Panc1 (cell line): ENCODE results near the gene BPIFA1. TPM values are rescaled to one million over a fixed set of nuclear protein-coding genes. Genes with fewer than 3 reads are reported as not detected.

Experiments
- ATAC-seq: fragments of 200-7000 bp; cut with Tn5 transposase; 2 replicates; pipeline ENCODE4 v1.9.1; 2020; ENCODE audit warnings: mild to moderate bottlenecking, moderate library complexity
- BruUV-seq: library from RNA; stranded (reverse); fragments of 400-500 nt; replicated peaks from 2 replicates; lab custom pipeline; 2021; lab: Mats Ljungman, UMichigan
- CTCF ChIA-PET: fragments of 300-600 bp; sonication (Branson Sonifier 250); formaldehyde crosslinking; loops from one replicate; lab custom pipeline; 2022; ENCODE audit warnings: antibody characterized with exemption; lab: Charles Lee
- POLR2A ChIA-PET: fragments of 300-600 bp; sonication (Branson Sonifier 250); formaldehyde crosslinking; loops from one replicate; lab custom pipeline; 2022; ENCODE audit warnings: antibody characterized with exemption; lab: Charles Lee
- DNase-seq: peaks from one replicate; pipeline ENCODE4 v3.0.0-alpha.2; 2010; ENCODE audit warnings: low read depth, low spot score
- H3K27ac ChIP-seq: 2 replicates; pipeline ENCODE4 v1.5.1; 2011; ENCODE audit warnings: mild to moderate bottlenecking, low read length, inconsistent platforms
- H3K27me3 ChIP-seq: fragments of 200-500 bp; sonication (Bioruptor generic); 2 replicates; pipeline ENCODE4 v1.6.0; 2014; ENCODE audit warnings: low read length, inconsistent platforms; ENCODE audit not compliant: control insufficient read depth, insufficient read depth
- H3K36me3 ChIP-seq: fragments of 200-500 bp; sonication (Bioruptor generic); 2 replicates; pipeline ENCODE4 v1.5.1; 2014; ENCODE audit warnings: inconsistent platforms, mild to moderate bottlenecking, low read length, moderate library complexity; ENCODE audit not compliant: control insufficient read depth, insufficient read depth
- H3K4me1 ChIP-seq: 2 replicates; pipeline ENCODE4 v1.5.1; 2011; ENCODE audit warnings: inconsistent platforms, mild to moderate bottlenecking, low read length, moderate library complexity; ENCODE audit not compliant: control insufficient read depth, insufficient read depth
- H3K4me3 ChIP-seq, 2 experiments: 2 replicates each; pipeline ENCODE4 v1.5.1; 2011 to 2012; ENCODE audit warnings: low read depth in 2 of 2, low read length in 2 of 2, mild to moderate bottlenecking in 2 of 2, inconsistent platforms in 1 of 2, moderate library complexity in 1 of 2
- H3K9me3 ChIP-seq: fragments of 200-500 bp; sonication (Bioruptor generic); 2 replicates; pipeline ENCODE4 v1.5.1; 2014; ENCODE audit warnings: low read depth, mild to moderate bottlenecking, inconsistent platforms, low read length, moderate library complexity; ENCODE audit not compliant: control insufficient read depth, insufficient read depth
- CTCF ChIP-seq: fragments of 450-650 bp; IDR thresholded peaks from 2 replicates; pipeline ENCODE4 v1.5.1; 2017; ENCODE audit warnings: mild to moderate bottlenecking
- POLR2AphosphoS5 ChIP-seq: IDR thresholded peaks from 2 replicates; pipeline ENCODE4 v1.6.1; 2012; ENCODE audit warnings: mild to moderate bottlenecking, low read depth, low read length, moderate library complexity
- SIN3A ChIP-seq: IDR thresholded peaks from 2 replicates; pipeline ENCODE4 v1.6.1; 2012; ENCODE audit warnings: low read depth, mild to moderate bottlenecking, low read length, moderate library complexity, borderline replicate concordance; ENCODE audit not compliant: insufficient read depth
- TCF7L2 ChIP-seq: IDR thresholded peaks from 2 replicates; pipeline ENCODE4 v1.6.1; 2011; ENCODE audit warnings: mild to moderate bottlenecking, low read depth, low read length, inconsistent platforms
- in situ Hi-C: cut with HindIII; loops from 2 replicates; pipeline ENCODE4 v1.10.0; 2016; ENCODE audit warnings: low sequenced_read_pairs, low pct_unique_long_range_greater_than_20kb
- intact Hi-C: fragments of 100-400 bp; cut with micrococcal nuclease; formaldehyde crosslinking; loops from one replicate; pipeline ENCODE4 v1.10.0; 2022; ENCODE audit not compliant: unreplicated experiment
- total RNA-seq: library from RNA; stranded (reverse); gene quantifications from one replicate; pipeline ENCODE4 v1.2.1, GENCODE V29; 2021; ENCODE audit not compliant: unreplicated experiment
- TF ChIP-seq, protein P1 (sequence below), 2 experiments: IDR thresholded peaks; 2 replicates each; pipeline ENCODE4 v1.6.1; 2011 to 2012; ENCODE audit warnings: low read depth in 2 of 2, control low read depth in 1 of 2, low read length in 1 of 2, mild to moderate bottlenecking in 1 of 2, moderate library complexity in 1 of 2; ENCODE audit not compliant: insufficient read depth in 1 of 2

The BPIFA1 gene
- total RNA-seq, 1 experiment from 2014 or later = not detected

GRCh38 chr20:33259371-33259770 lies 23.6 kb downstream of the BPIFA1 start:
- Histone ChIP-seq H3K4me3 (no peak overlapping the region), H3K27me3 (peaks cover 7% of the 10 kb centered on the region; the same call in 1 of the 2 replicates), H3K4me1 (no peaks in the 10 kb centered on the region), H3K36me3 (no peaks in the 10 kb centered on the region), H3K9me3 (no peaks in the 10 kb centered on the region), H3K27ac (no peak overlapping the region)
- no TSS peak for BruUV-seq
- ChIA-PET POLR2A (no interaction called here), CTCF (no interaction called here)
- intact Hi-C loops = no loop called here
- ATAC-seq (no peak), DNase-seq (no peak)
- no peak for TF ChIP-seq CTCF
- TF ChIP-seq, protein P1, sequence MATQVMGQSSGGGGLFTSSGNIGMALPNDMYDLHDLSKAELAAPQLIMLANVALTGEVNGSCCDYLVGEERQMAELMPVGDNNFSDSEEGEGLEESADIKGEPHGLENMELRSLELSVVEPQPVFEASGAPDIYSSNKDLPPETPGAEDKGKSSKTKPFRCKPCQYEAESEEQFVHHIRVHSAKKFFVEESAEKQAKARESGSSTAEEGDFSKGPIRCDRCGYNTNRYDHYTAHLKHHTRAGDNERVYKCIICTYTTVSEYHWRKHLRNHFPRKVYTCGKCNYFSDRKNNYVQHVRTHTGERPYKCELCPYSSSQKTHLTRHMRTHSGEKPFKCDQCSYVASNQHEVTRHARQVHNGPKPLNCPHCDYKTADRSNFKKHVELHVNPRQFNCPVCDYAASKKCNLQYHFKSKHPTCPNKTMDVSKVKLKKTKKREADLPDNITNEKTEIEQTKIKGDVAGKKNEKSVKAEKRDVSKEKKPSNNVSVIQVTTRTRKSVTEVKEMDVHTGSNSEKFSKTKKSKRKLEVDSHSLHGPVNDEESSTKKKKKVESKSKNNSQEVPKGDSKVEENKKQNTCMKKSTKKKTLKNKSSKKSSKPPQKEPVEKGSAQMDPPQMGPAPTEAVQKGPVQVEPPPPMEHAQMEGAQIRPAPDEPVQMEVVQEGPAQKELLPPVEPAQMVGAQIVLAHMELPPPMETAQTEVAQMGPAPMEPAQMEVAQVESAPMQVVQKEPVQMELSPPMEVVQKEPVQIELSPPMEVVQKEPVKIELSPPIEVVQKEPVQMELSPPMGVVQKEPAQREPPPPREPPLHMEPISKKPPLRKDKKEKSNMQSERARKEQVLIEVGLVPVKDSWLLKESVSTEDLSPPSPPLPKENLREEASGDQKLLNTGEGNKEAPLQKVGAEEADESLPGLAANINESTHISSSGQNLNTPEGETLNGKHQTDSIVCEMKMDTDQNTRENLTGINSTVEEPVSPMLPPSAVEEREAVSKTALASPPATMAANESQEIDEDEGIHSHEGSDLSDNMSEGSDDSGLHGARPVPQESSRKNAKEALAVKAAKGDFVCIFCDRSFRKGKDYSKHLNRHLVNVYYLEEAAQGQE (IDR thresholded peaks at IDR 0.05; ENCODE audit: insufficient read depth in 1 of 2, low read depth in 2 of 2, low read length in 1 of 2) = no peak
- TF ChIP-seq SIN3A = no peak
- no peak for TF ChIP-seq TCF7L2
- no peak for TF ChIP-seq POLR2AphosphoS5
- in situ Hi-C loops = no loop called here

GRCh38 chr20:33261465-33261864 lies 25.7 kb downstream of the BPIFA1 start:
- ATAC-seq (no peak), DNase-seq (no peak)
- TF ChIP-seq POLR2AphosphoS5 (no peak), CTCF (no peak), TCF7L2 (no peak), SIN3A (no peak)
- TF ChIP-seq, protein P1 (IDR thresholded peaks at IDR 0.05; ENCODE audit: insufficient read depth in 1 of 2, low read depth in 2 of 2, low read length in 1 of 2) = no peak

More at GRCh38 chr20:33261465-33261864, 25.7 kb downstream of the BPIFA1 start:
- H3K4me1 ChIP-seq = no peaks in the 10 kb centered on the region
- H3K27ac ChIP-seq = no peak overlapping the region
- H3K9me3 ChIP-seq = no peaks in the 10 kb centered on the region
- ChIA-PET POLR2A (no interaction called here), CTCF (no interaction called here)
- H3K36me3 ChIP-seq = no peaks in the 10 kb centered on the region
- in situ Hi-C loops = no loop called here
- no peak overlapping the region for H3K4me3 ChIP-seq
- intact Hi-C loops = loop anchor here (5.0 kb wide), 1 partner anchor 36 kb away; no protein-coding TSS in a partner anchor
- peaks cover 12% of the 10 kb centered on the region for H3K27me3 ChIP-seq
- BruUV-seq = no TSS peak
